Measurements from ENCODE around the gene USP17L30. TPM values are rescaled to one million over a fixed set of nuclear protein-coding genes. Genes with fewer than 3 reads are reported as not detected.
"Not testable (repeated sequence)": the region's sequence is repeated elsewhere in the genome, so short reads cannot be mapped to it uniquely, and the experiment has no call there.

USP17L30 gene, protein sequence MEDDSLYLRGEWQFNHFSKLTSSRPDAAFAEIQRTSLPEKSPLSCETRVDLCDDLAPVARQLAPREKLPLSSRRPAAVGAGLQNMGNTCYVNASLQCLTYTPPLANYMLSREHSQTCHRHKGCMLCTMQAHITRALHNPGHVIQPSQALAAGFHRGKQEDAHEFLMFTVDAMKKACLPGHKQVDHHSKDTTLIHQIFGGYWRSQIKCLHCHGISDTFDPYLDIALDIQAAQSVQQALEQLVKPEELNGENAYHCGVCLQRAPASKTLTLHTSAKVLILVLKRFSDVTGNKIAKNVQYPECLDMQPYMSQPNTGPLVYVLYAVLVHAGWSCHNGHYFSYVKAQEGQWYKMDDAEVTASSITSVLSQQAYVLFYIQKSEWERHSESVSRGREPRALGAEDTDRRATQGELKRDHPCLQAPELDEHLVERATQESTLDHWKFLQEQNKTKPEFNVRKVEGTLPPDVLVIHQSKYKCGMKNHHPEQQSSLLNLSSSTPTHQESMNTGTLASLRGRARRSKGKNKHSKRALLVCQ
- not detected in 2 replicates for total RNA-seq (2021)
- not detected for Bru-seq, nascent RNA
- not detected for BruChase-seq, experiment 1, labeled RNA remaining after a 2-hour chase
- BruChase-seq, experiment 2, labeled RNA remaining after a 6-hour chase = not detected
- long read RNA-seq = 0 reads

DNA sequence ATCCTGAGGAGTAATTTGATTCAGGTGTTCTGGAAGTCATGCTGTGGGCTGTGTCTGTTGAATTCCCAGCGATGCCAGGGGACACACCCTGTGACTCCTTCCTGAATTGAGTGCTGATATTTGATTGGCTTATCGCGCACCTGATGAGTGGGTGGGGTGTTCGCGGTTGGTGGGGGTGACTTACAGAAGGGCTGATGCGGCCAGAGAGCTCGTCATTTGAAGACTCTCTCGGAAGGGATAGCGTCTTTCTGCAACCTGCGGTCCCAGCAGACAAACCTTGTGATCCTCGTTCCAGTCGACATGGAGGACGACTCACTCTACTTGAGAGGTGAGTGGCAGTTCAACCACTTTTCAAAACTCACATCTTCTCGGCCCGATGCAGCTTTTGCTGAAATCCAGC lies at the start of gene USP17L30:
USP17L30 (plus strand) TSS at position 301 of the 400 bp plus-strand sequence; CDS start at position 301, 0 bp downstream.
- H3K27me3 ChIP-seq (replicated peaks; ENCODE audit: insufficient read depth, low read depth, low read length, poor library complexity); H3K36me3 ChIP-seq (ENCODE audit: insufficient read depth, low read length, poor library complexity, severe bottlenecking); H3K4me1 ChIP-seq (ENCODE audit: insufficient read depth, low read length, poor library complexity, severe bottlenecking); intact Hi-C loops (cut with micrococcal nuclease; ENCODE audit: unreplicated experiment); H3K9me3 ChIP-seq (ENCODE audit: low read depth, low read length, poor library complexity, severe bottlenecking); H3K27ac ChIP-seq (ENCODE audit: low read depth, low read length, poor library complexity, severe bottlenecking); H3K4me3 ChIP-seq (ENCODE audit: low read depth, low read length, poor library complexity, severe bottlenecking); POLR2A ChIA-PET (ENCODE audit: low non-redundant PET); BruUV-seq (replicated peaks); CTCF ChIA-PET; DNase-seq (ENCODE audit: low spot score): not testable (repeated sequence)

DNA sequence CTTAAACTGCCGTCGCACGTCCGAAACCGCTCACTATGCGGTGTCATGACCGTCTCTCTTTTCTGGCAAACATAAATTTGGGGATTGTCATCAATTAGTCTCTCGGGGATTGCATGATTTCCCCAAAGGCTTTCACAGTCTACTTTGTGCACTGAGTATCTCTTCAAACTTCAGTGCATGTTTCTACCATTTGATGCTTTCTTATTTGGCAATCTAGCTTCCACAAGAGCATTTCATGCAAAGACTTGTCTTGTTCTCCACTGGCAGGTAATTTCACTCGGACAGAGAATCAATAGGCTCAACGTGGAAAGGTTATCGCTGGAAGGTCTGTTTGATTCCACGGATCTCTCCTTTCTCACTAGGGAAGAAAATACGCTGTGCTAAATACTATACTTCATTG lies 38.7 kb upstream of the USP17L30 start:
- BruUV-seq (replicated peaks); H3K27ac ChIP-seq (ENCODE audit: low read depth, low read length, poor library complexity, severe bottlenecking); intact Hi-C loops (cut with micrococcal nuclease; ENCODE audit: unreplicated experiment); H3K27me3 ChIP-seq (replicated peaks; ENCODE audit: insufficient read depth, low read depth, low read length, poor library complexity); H3K36me3 ChIP-seq (ENCODE audit: insufficient read depth, low read length, poor library complexity, severe bottlenecking); DNase-seq (ENCODE audit: low spot score); H3K4me3 ChIP-seq (ENCODE audit: low read depth, low read length, poor library complexity, severe bottlenecking); CTCF ChIA-PET; H3K9me3 ChIP-seq (ENCODE audit: low read depth, low read length, poor library complexity, severe bottlenecking); H3K4me1 ChIP-seq (ENCODE audit: insufficient read depth, low read length, poor library complexity, severe bottlenecking); POLR2A ChIA-PET (ENCODE audit: low non-redundant PET): not testable (repeated sequence)

DNA sequence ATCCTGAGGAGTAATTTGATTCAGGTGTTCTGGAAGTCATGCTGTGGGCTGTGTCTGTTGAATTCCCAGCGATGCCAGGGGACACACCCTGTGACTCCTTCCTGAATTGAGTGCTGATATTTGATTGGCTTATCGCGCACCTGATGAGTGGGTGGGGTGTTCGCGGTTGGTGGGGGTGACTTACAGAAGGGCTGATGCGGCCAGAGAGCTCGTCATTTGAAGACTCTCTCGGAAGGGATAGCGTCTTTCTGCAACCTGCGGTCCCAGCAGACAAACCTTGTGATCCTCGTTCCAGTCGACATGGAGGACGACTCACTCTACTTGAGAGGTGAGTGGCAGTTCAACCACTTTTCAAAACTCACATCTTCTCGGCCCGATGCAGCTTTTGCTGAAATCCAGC lies 38.1 kb upstream of the USP17L30 start, which contains the start of gene USP17L24:
USP17L24 (plus strand) TSS at position 301 of the 400 bp plus-strand sequence; CDS start at position 301, 0 bp downstream.
- H3K36me3 ChIP-seq (ENCODE audit: insufficient read depth, low read length, poor library complexity, severe bottlenecking); H3K9me3 ChIP-seq (ENCODE audit: low read depth, low read length, poor library complexity, severe bottlenecking); BruUV-seq (replicated peaks); POLR2A ChIA-PET (ENCODE audit: low non-redundant PET); H3K27ac ChIP-seq (ENCODE audit: low read depth, low read length, poor library complexity, severe bottlenecking); CTCF ChIA-PET; H3K4me3 ChIP-seq (ENCODE audit: low read depth, low read length, poor library complexity, severe bottlenecking); H3K4me1 ChIP-seq (ENCODE audit: insufficient read depth, low read length, poor library complexity, severe bottlenecking); intact Hi-C loops (cut with micrococcal nuclease; ENCODE audit: unreplicated experiment); DNase-seq (ENCODE audit: low spot score); H3K27me3 ChIP-seq (replicated peaks; ENCODE audit: insufficient read depth, low read depth, low read length, poor library complexity): not testable (repeated sequence)

DNA sequence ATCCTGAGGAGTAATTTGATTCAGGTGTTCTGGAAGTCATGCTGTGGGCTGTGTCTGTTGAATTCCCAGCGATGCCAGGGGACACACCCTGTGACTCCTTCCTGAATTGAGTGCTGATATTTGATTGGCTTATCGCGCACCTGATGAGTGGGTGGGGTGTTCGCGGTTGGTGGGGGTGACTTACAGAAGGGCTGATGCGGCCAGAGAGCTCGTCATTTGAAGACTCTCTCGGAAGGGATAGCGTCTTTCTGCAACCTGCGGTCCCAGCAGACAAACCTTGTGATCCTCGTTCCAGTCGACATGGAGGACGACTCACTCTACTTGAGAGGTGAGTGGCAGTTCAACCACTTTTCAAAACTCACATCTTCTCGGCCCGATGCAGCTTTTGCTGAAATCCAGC lies 33.3 kb upstream of the USP17L30 start, which contains the start of gene USP17L25:
USP17L25 (plus strand) TSS at position 301 of the 400 bp plus-strand sequence; CDS start at position 301, 0 bp downstream.
- BruUV-seq (replicated peaks); CTCF ChIA-PET; H3K4me3 ChIP-seq (ENCODE audit: low read depth, low read length, poor library complexity, severe bottlenecking); H3K9me3 ChIP-seq (ENCODE audit: low read depth, low read length, poor library complexity, severe bottlenecking); H3K27me3 ChIP-seq (replicated peaks; ENCODE audit: insufficient read depth, low read depth, low read length, poor library complexity); DNase-seq (ENCODE audit: low spot score); POLR2A ChIA-PET (ENCODE audit: low non-redundant PET); H3K4me1 ChIP-seq (ENCODE audit: insufficient read depth, low read length, poor library complexity, severe bottlenecking); H3K27ac ChIP-seq (ENCODE audit: low read depth, low read length, poor library complexity, severe bottlenecking); H3K36me3 ChIP-seq (ENCODE audit: insufficient read depth, low read length, poor library complexity, severe bottlenecking); intact Hi-C loops (cut with micrococcal nuclease; ENCODE audit: unreplicated experiment): not testable (repeated sequence)

DNA sequence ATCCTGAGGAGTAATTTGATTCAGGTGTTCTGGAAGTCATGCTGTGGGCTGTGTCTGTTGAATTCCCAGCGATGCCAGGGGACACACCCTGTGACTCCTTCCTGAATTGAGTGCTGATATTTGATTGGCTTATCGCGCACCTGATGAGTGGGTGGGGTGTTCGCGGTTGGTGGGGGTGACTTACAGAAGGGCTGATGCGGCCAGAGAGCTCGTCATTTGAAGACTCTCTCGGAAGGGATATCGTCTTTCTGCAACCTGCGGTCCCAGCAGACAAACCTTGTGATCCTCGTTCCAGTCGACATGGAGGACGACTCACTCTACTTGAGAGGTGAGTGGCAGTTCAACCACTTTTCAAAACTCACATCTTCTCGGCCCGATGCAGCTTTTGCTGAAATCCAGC lies 28.6 kb upstream of the USP17L30 start, which contains the start of gene USP17L26:
USP17L26 (plus strand) TSS at position 301 of the 400 bp plus-strand sequence; CDS start at position 301, 0 bp downstream.
- not testable (repeated sequence) for DNase-seq (ENCODE audit: low spot score)

DNA sequence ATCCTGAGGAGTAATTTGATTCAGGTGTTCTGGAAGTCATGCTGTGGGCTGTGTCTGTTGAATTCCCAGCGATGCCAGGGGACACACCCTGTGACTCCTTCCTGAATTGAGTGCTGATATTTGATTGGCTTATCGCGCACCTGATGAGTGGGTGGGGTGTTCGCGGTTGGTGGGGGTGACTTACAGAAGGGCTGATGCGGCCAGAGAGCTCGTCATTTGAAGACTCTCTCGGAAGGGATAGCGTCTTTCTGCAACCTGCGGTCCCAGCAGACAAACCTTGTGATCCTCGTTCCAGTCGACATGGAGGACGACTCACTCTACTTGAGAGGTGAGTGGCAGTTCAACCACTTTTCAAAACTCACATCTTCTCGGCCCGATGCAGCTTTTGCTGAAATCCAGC lies 23.8 kb upstream of the USP17L30 start, which contains the start of gene USP17L5:
USP17L5 (plus strand) TSS at position 301 of the 400 bp plus-strand sequence; CDS start at position 301, 0 bp downstream.
- H3K4me1 ChIP-seq (ENCODE audit: insufficient read depth, low read length, poor library complexity, severe bottlenecking); DNase-seq (ENCODE audit: low spot score); H3K27ac ChIP-seq (ENCODE audit: low read depth, low read length, poor library complexity, severe bottlenecking); POLR2A ChIA-PET (ENCODE audit: low non-redundant PET); intact Hi-C loops (cut with micrococcal nuclease; ENCODE audit: unreplicated experiment); H3K27me3 ChIP-seq (replicated peaks; ENCODE audit: insufficient read depth, low read depth, low read length, poor library complexity); H3K36me3 ChIP-seq (ENCODE audit: insufficient read depth, low read length, poor library complexity, severe bottlenecking); H3K9me3 ChIP-seq (ENCODE audit: low read depth, low read length, poor library complexity, severe bottlenecking); BruUV-seq (replicated peaks); CTCF ChIA-PET; H3K4me3 ChIP-seq (ENCODE audit: low read depth, low read length, poor library complexity, severe bottlenecking): not testable (repeated sequence)

More for the DNA sequence above, 28.6 kb upstream of the USP17L30 start, which contains the start of gene USP17L26:
- H3K4me1 ChIP-seq (ENCODE audit: insufficient read depth, low read length, poor library complexity, severe bottlenecking); CTCF ChIA-PET; H3K27ac ChIP-seq (ENCODE audit: low read depth, low read length, poor library complexity, severe bottlenecking); H3K27me3 ChIP-seq (replicated peaks; ENCODE audit: insufficient read depth, low read depth, low read length, poor library complexity); intact Hi-C loops (cut with micrococcal nuclease; ENCODE audit: unreplicated experiment); H3K9me3 ChIP-seq (ENCODE audit: low read depth, low read length, poor library complexity, severe bottlenecking); BruUV-seq (replicated peaks); POLR2A ChIA-PET (ENCODE audit: low non-redundant PET); H3K36me3 ChIP-seq (ENCODE audit: insufficient read depth, low read length, poor library complexity, severe bottlenecking); H3K4me3 ChIP-seq (ENCODE audit: low read depth, low read length, poor library complexity, severe bottlenecking): not testable (repeated sequence)

DNA sequence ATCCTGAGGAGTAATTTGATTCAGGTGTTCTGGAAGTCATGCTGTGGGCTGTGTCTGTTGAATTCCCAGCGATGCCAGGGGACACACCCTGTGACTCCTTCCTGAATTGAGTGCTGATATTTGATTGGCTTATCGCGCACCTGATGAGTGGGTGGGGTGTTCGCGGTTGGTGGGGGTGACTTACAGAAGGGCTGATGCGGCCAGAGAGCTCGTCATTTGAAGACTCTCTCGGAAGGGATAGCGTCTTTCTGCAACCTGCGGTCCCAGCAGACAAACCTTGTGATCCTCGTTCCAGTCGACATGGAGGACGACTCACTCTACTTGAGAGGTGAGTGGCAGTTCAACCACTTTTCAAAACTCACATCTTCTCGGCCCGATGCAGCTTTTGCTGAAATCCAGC lies 19.1 kb upstream of the USP17L30 start, which contains the start of gene USP17L27:
USP17L27 (plus strand) TSS at position 301 of the 400 bp plus-strand sequence; CDS start at position 301, 0 bp downstream.
- DNase-seq (ENCODE audit: low spot score); H3K9me3 ChIP-seq (ENCODE audit: low read depth, low read length, poor library complexity, severe bottlenecking); H3K4me3 ChIP-seq (ENCODE audit: low read depth, low read length, poor library complexity, severe bottlenecking); H3K27ac ChIP-seq (ENCODE audit: low read depth, low read length, poor library complexity, severe bottlenecking); intact Hi-C loops (cut with micrococcal nuclease; ENCODE audit: unreplicated experiment); BruUV-seq (replicated peaks); H3K36me3 ChIP-seq (ENCODE audit: insufficient read depth, low read length, poor library complexity, severe bottlenecking); H3K27me3 ChIP-seq (replicated peaks; ENCODE audit: insufficient read depth, low read depth, low read length, poor library complexity); POLR2A ChIA-PET (ENCODE audit: low non-redundant PET); CTCF ChIA-PET; H3K4me1 ChIP-seq (ENCODE audit: insufficient read depth, low read length, poor library complexity, severe bottlenecking): not testable (repeated sequence)
